COLO668 (cell line): ENCODE measurements around the gene HAGH.
"Not testable (repeated sequence)": the region's sequence is repeated elsewhere in the genome, so short reads cannot be mapped to it uniquely, and the experiment has no call there.

Experiments
- DNase-seq: peaks from one replicate; lab custom pipeline; 2025; ENCODE audit not compliant: unreplicated experiment; lab: John Stamatoyannopoulos, UW

HAGH gene

DNA sequence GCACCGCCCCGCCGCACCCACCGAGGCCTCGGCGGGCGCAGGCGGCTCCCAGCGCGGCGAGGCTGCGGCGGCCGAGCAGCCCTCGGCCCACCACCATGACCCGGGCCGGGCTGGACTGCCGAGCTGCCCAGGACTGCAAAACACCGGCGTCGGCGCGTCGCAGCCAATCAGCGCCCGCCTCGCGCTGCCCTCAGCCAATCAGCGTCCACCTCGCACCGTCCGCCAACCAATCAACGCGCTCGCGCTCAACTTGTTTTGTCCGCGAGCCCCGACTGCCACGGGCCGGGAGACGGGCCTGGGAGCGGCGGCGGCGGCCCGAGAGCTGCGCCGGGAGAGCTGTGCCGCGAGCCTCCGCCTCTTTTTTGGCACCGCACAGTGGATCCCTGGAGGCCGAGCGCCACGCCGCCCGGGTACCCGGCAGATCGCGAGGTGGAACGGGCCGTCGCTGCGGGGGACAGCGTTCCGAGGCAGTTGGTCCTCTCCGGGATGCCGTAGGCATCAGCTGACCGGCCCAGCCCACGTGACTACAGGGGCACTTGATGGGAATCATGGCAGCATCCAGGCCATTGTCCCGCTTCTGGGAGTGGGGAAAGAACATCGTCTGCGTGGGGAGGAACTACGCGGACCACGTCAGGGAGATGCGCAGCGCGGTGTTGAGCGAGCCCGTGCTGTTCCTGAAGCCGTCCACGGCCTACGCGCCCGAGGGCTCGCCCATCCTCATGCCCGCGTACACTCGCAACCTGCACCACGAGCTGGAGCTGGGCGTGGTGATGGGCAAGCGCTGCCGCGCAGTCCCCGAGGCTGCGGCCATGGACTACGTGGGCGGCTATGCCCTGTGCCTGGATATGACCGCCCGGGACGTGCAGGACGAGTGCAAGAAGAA is at the start of gene HAGH, which contains the start of gene FAHD1:
Gene HAGH (minus strand): TSS at position 135 of the 883 bp plus-strand sequence. CDS start 38 bp downstream, at position 97.
Gene FAHD1 (plus strand): TSS at position 516 of the 883 bp plus-strand sequence. CDS start 33 bp downstream, at position 549.
- DNase-seq = peak; percentile 92

DNA sequence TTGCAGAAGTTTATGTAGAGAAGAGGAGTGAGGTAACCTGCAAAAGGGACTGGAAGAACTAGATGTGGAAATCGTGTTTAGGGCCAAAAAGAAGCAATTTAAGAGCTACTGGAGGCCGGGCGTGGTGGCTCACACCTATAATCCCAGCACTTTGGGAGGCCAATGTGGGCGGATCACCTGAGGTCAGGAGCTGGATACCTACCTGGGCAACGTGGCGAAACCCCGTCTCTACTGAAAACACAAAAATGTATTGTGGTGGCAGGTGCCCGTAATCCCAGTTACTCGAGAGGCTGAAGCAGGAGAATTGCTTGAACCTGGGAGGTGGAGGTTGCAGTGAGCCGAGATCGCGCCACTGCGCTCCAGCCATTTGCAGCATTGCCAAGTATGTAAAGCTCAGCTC is 49.4 kb upstream of the HAGH start:
- not testable (repeated sequence) for DNase-seq

- DNase-seq = no peak
Observed at GRCh38 chr16:1874854-1875253, 48.2 kb upstream of the HAGH start.

DNA sequence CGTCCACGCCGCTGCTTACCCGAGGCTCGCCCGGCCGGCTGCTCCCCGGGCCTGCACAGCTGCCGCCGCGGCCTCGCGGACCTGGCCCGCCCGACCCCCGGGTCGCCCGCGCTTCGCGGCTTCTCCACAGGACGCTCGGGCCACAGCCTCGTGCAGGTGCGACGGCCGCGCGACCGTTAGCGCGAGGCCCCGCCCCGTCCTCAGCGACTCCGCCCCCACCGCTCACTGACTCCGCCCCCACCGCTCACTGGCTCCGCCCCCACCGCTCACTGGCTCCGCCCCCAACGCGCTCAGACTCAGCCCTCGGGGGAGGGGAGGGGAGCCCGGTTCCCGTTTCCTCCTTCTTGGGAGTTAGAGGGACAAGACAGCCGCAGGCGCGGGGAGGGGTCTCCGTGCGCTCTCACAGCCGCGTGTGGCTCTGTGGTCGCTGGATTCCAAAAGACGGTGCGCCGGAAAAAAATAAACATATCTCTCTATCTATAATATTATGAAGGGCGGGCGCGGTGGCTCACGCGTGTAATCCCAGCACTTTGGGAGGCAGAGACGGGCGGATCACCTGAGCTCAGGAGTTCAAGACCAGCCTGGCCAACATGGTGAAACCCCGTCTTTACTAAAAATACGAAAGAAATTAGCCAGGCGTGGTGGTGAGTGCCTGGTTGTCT is 45.5 kb upstream of the HAGH start, which contains the start of gene MEIOB:
Gene MEIOB (minus strand): TSS at position 191 of the 662 bp plus-strand sequence. CDS start 3,989 bp downstream, outside the sequence.
- DNase-seq = no peak

- DNase-seq = peak; percentile 35
Observed at GRCh38 chr16:1870365-1871082, 43.9 kb upstream of the HAGH start.

- no peak for DNase-seq
Observed at GRCh38 chr16:1865902-1866690, 39.5 kb upstream of the HAGH start.

DNA sequence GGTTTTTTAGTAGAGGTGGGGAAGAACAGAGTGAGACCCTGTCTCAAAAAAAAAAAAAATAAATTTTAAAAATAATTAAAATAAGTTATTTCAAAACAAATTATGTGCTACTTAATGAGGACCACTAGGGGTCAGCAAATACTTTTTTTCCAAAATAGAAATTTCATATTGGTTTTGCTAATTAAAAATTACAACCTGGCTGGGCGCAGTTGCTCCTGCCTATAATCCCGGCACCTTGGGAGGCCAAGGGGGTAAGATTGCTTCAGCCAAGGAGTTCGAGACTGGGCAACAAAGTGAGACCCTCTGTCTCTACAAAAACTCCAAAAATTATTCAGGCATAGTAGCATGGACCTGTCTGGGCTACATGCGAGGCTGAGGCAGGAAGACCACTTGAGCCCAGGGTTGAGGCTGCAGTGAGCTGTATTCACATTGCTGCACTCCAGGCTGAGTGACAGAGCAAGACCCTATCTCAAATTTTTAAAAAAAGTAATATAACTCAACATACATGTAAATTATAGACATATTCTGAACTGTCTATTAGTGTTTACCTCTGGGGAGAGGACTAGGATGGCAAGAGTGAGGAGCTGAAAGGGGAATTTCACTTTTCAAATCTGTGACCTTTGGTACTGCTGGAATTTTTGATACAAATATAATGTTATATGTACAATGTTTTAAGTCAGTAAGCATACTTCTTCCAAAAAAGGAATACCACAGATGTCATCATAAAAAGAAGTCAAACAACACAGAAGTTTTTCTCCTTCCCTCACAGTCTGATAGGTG is 37.2 kb upstream of the HAGH start:
- no peak for DNase-seq

GRCh38 chr16:1862394-1862793 is 35.8 kb upstream of the HAGH start:
- DNase-seq = no peak

- DNase-seq = no peak
Observed at GRCh38 chr16:1861730-1862129, 35.1 kb upstream of the HAGH start.

- no peak for DNase-seq
Observed at GRCh38 chr16:1859650-1860049, 33.0 kb upstream of the HAGH start.

GRCh38 chr16:1858189-1858865 is 31.7 kb upstream of the HAGH start:
- no peak for DNase-seq

- DNase-seq = no peak
Observed at GRCh38 chr16:1857433-1858097, 30.9 kb upstream of the HAGH start.

- no peak for DNase-seq
Observed at GRCh38 chr16:1851793-1852192, 25.2 kb upstream of the HAGH start.

- no peak for DNase-seq
Observed at GRCh38 chr16:1850981-1851380, 24.4 kb upstream of the HAGH start.

DNA sequence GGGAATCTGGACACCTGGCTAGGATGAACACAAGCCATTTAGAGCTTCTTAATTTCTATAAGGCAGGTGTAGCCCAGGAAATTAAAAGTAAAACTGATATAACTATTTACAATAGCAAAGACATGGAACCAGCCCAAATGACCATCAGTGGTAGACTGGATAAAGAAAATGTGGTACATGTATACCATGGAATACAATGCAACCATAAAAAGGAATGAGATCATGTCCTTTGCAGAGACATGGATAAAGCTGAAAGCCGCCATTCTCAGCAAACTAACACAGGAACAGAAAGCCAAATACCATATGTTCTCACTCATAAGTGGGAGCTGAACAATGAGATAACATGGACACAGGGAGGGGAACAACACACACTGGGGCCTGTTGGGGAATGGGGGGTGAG is 19.8 kb upstream of the HAGH start:
- DNase-seq = no peak

DNA sequence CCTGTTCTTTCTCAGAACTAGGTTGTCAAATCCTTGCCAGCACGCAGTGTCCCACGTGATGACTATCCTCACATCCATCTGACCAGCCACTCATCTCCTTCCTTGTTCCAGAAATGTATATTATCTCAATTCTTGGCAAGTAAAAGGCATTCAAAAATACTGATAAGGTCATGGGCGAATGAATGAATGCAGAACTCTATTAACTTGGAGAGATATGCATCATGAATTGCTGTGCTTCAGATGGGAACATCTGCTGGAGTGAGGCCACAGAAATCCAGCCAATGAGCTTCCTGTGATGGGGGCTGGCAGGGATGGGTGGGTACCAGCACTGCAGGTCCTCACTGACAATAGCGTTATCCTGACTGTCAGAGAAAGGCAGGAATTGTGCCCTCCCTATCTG is 19.4 kb upstream of the HAGH start:
- DNase-seq = no peak

- DNase-seq = no peak
Observed at GRCh38 chr16:1839554-1839953, 12.9 kb upstream of the HAGH start.

- DNase-seq = no peak
Observed at GRCh38 chr16:1834096-1834495, 7.5 kb upstream of the HAGH start.
